Adrenal gland (tissue), 12 donors: ENCODE measurements around the gene CABP4. TPM values are rescaled to one million over a fixed set of nuclear protein-coding genes. Genes with fewer than 3 reads are reported as not detected.

Experiments used
- DNase-seq, 7 donors: peaks; one replicate each; pipeline ENCODE4 v3.0.0-alpha.2; 2019 to 2020
- H3K27ac ChIP-seq, 5 donors: fragments of 200-600 bp; sonication (generic) in 4 of 5; 1 replicate in 3 of 5; 2 replicates in 2 of 5; pipeline versions ENCODE4 v1.5.1 to v1.8.0; 2016 to 2020; ENCODE audit warnings: mild to moderate bottlenecking in 1 of 5
- H3K27me3 ChIP-seq: fragments of 200-600 bp; 2 replicates; pipeline ENCODE4 v1.8.0; 2021
- H3K36me3 ChIP-seq, 2 donors: fragments of 200-600 bp; replicated peaks in 1 of 2; 1 replicate in 1 of 2; 2 replicates in 1 of 2; pipeline versions ENCODE4 v1.5.1 to v1.8.0; 2018 to 2022
- H3K4me1 ChIP-seq, 2 donors: fragments of 200-600 bp; replicated peaks in 1 of 2; 1 replicate in 1 of 2; 2 replicates in 1 of 2; pipeline versions ENCODE4 v1.5.1 to v1.8.0; 2018 to 2021
- H3K4me3 ChIP-seq, 4 donors: fragments of 200-600 bp; sonication (generic) in 3 of 4; one replicate each; pipeline ENCODE4 v1.5.1; 2016 to 2018
- H3K9me3 ChIP-seq, 3 donors: fragments of 200-600 bp; sonication (generic) in 1 of 3; replicated peaks in 1 of 3; 1 replicate in 2 of 3; 2 replicates in 1 of 3; pipeline versions ENCODE4 v1.5.1 to v1.8.0; 2016 to 2021
- POLR2A ChIP-seq, 2 donors: fragments of 450-650 bp; IDR thresholded peaks; one replicate each; pipeline ENCODE4 v1.6.1; 2017; ENCODE audit warnings: antibody characterized with exemption in 2 of 2, mild to moderate bottlenecking in 2 of 2, moderate library complexity in 1 of 2
- WGBS, 4 donors: extraction: QIAGEN DNeasy Blood & Tissue Kit in 2 of 4; methylation state at CpG; one replicate each; pipeline versions ENCODE4 v1.1.5 to v1.1.7; 2013 to 2017; 5-methylcytosine and 5-hydroxymethylcytosine counted together
- intact Hi-C, 2 donors: fragments of 100-400 bp; cut with DNase I; formaldehyde crosslinking; loops; one replicate each; pipeline versions ENCODE4 v1.14.1 to v1.15.0; 2022 to 2023
- polyA plus RNA-seq, 3 donors: library from polyadenylated mRNA; stranded (reverse); fragments of 200-250 nt in 2 of 3; fragments of 350-450 nt in 1 of 3; fragmentation: Illumina TruSeq in 1 of 3; extraction: RNeasy Lipid Tissue Mini Kit (QIAGEN cat#74804) in 1 of 3; gene quantifications; one replicate each; pipeline ENCODE4 v1.2.3, GENCODE V29; 2013 to 2014
- total RNA-seq, 9 donors: library from RNA; depleted of rRNA in 4 of 9; stranded (reverse); fragments of >200 nt in 4 of 9; fragments of 120-200 nt in 1 of 9; fragmentation: NEBNext Ultra II Directional in 1 of 9; extraction: Animal tissue kit (Norgen Biotek cat#: 25700) in 1 of 9; gene quantifications; one replicate each; pipeline versions ENCODE4 v1.1.0 to v1.2.4, GENCODE V29; 2013 to 2023
- TF ChIP-seq, protein P1 (sequence below), 6 experiments: fragments of 450-650 bp in 4 of 6; fragments of 200-600 bp in 2 of 6; sonication (generic) in 1 of 6; IDR thresholded peaks; 1 replicate in 5 of 6; 2 replicates in 1 of 6; pipeline versions ENCODE4 v1.5.1 to v1.8.0; 2016 to 2021; ENCODE audit warnings: antibody characterized with exemption in 6 of 6, mild to moderate bottlenecking in 2 of 6, moderate library complexity in 1 of 6
- donor health status: healthy with polysubstance abuse.
- donor health status: Bipolar disorder and iron deficiency.
- donor health status: DM: yes; HTN: yes; CAD: no.
- donor health status: DM: no; HTN: no; CAD: no.
- donor health status: DM: no; HTN: no; CAD: no.
- donor health status: DM: yes; HTN: yes; CAD: no.

The CABP4 gene
- total and polyA plus RNA-seq, 12 donors = 0.28 to 3.8 (median 1.5) TPM; not detected in 1

DNA sequence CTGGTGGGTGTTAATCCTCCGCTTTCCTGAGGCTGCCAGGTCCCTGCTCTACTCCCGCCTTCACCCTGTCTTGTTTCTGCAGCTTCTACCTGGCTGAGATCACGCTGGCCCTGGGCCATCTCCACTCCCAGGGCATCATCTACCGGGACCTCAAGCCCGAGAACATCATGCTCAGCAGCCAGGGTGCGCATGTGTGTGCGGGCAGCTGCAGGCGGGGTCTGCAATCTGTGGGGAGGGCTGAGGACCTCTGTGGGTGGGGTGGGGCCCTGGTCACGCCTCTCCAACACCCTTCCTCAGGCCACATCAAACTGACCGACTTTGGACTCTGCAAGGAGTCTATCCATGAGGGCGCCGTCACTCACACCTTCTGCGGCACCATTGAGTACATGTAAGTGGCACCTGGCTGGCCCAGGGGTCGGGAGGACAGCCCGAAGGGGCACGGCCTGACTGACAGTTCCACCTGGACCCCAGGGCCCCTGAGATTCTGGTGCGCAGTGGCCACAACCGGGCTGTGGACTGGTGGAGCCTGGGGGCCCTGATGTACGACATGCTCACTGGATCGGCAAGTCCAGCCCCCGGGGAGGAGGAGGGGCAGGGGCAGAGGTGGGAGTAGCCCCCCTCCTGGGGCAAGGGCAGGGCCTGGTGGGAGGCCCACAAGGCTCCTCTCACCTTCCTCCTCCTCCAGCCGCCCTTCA, 22.4 kb upstream of the CABP4 start:
- DNase-seq = no peak
- Histone ChIP-seq H3K36me3 (peaks cover 0 to 49% of the 10 kb centered on the region in 2 donors), H3K27me3 (no peaks in the 10 kb centered on the region), H3K4me3 (no peak overlapping the region), H3K9me3 (no peaks in the 10 kb centered on the region), H3K4me1 (peaks cover 9 to 17% of the 10 kb centered on the region in 2 donors), H3K27ac (no peak overlapping the region)
- intact Hi-C loops = no loop called here
- TF ChIP-seq, protein P1, sequence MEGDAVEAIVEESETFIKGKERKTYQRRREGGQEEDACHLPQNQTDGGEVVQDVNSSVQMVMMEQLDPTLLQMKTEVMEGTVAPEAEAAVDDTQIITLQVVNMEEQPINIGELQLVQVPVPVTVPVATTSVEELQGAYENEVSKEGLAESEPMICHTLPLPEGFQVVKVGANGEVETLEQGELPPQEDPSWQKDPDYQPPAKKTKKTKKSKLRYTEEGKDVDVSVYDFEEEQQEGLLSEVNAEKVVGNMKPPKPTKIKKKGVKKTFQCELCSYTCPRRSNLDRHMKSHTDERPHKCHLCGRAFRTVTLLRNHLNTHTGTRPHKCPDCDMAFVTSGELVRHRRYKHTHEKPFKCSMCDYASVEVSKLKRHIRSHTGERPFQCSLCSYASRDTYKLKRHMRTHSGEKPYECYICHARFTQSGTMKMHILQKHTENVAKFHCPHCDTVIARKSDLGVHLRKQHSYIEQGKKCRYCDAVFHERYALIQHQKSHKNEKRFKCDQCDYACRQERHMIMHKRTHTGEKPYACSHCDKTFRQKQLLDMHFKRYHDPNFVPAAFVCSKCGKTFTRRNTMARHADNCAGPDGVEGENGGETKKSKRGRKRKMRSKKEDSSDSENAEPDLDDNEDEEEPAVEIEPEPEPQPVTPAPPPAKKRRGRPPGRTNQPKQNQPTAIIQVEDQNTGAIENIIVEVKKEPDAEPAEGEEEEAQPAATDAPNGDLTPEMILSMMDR (IDR thresholded peaks at IDR 0.05) = no peak
- no peak for TF ChIP-seq POLR2A (IDR thresholded peaks at IDR 0.05)
- 85 to 95% (median 88%) methylated on average over 16 to 22 of the region's 22 CpGs for WGBS, 4 donors

DNA sequence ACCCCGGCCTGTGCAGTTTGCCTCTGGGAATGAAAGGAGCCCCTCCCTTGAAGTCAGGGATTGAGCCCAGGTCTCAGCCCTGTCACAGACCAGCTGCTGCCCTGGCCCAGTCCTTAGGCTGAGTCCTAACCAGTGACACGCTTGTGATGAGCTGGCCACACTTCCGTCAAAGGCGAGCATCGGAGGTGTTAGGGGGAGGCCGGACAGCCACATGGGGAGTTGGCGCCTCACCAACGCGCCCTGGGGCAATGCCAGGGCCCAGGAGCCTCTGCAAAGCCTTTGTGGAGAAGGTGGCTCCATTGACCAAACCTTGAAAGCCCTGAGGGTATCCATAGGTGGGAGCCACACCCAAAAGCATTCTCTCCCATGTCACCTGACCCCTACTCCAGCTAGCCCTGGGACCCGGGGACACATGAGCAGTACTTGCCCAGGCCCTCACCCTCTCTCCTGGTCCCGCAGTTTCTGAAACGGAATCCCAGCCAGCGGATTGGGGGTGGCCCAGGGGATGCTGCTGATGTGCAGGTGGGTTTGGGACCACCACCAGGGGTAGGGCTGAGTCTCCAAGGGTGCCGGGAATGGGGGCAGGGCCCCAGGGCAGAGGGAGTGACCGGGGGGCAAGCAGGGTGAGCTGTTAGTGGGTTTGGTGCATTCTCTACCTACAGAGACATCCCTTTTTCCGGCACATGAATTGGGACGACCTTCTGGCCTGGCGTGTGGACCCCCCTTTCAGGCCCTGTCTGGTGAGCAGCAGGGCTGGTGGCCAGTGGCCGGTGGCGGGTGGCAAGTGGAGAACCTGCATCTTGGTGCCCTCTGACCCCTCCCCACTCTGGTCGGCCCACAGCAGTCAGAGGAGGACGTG, 21.4 kb upstream of the CABP4 start:
- no peak for DNase-seq
- Histone ChIP-seq H3K4me3 (no peak overlapping the region), H3K9me3 (no peaks in the 10 kb centered on the region), H3K27ac (no peak overlapping the region), H3K27me3 (no peaks in the 10 kb centered on the region), H3K4me1 (peaks cover 9 to 17% of the 10 kb centered on the region in 2 donors), H3K36me3 (peaks cover 0 to 55% of the 10 kb centered on the region in 2 donors)
- intact Hi-C loops = no loop called here
- TF ChIP-seq, protein P1 (IDR thresholded peaks at IDR 0.05) = no peak
- TF ChIP-seq POLR2A (IDR thresholded peaks at IDR 0.05) = no peak
- 86 to 90% (median 88%) methylated on average over 6 to 22 of the region's 22 CpGs for WGBS, 4 donors

DNA sequence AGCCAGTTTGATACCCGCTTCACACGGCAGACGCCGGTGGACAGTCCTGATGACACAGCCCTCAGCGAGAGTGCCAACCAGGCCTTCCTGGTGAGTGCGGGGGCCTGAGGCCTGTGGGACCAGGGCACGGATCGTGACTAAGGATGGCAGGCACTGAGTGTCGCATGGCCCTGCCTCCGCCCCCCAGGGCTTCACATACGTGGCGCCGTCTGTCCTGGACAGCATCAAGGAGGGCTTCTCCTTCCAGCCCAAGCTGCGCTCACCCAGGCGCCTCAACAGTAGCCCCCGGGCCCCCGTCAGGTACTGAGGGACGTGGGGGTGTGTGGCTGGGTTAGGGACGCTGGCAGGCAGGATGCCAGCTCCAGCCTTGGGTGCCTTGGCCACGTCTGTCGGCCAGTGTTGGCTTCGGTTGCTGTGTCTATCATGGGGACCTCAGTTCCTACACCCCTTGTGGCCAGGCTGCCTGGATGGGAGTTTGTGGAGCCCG, 20.7 kb upstream of the CABP4 start:
- peaks cover 3 to 12% of the 10 kb centered on the region in 2 donors for H3K4me1 ChIP-seq
- no peak for DNase-seq
- no peaks in the 10 kb centered on the region for H3K27me3 ChIP-seq
- WGBS, 4 donors = 65 to 85% (median 81%) methylated on average over 4 to 23 of the region's 23 CpGs; no CpG with 5 or more reads in 1 of the 4 donors
- no peak overlapping the region for H3K4me3 ChIP-seq
- TF ChIP-seq, protein P1 (IDR thresholded peaks at IDR 0.05) = no peak
- TF ChIP-seq POLR2A (IDR thresholded peaks at IDR 0.05) = no peak
- peaks cover 0 to 56% of the 10 kb centered on the region in 2 donors for H3K36me3 ChIP-seq
- H3K27ac ChIP-seq = no peak overlapping the region
- no peaks in the 10 kb centered on the region for H3K9me3 ChIP-seq
- intact Hi-C loops = no loop called here

DNA sequence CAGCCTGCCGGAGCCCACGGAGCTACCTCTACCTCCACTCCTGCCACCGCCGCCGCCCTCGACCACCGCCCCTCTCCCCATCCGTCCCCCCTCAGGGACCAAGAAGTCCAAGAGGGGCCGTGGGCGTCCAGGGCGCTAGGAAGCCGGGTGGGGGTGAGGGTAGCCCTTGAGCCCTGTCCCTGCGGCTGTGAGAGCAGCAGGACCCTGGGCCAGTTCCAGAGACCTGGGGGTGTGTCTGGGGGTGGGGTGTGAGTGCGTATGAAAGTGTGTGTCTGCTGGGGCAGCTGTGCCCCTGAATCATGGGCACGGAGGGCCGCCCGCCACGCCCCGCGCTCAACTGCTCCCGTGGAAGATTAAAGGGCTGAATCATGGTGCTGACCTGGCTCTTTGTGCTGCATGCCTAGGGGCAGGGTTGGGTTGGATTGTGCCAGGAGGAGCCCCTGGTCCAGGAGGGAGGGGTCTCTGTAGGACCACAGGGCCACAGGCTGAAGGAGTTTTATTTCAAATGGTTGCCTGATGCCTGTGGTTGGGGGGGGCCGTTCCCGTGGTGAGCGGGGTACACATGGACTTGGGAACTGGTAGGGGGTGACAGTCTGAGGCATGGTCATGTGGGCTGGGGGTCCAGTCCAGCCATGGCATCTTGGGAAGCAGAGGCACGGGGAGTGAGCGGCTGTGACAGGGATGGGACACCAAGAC, 20.0 kb upstream of the CABP4 start:
- Histone ChIP-seq H3K27ac (peak overlapping the region in 2 of 5 donors; percentile 71 to 76), H3K4me3 (no peak overlapping the region), H3K9me3 (no peaks in the 10 kb centered on the region), H3K36me3 (peaks cover 0 to 63% of the 10 kb centered on the region in 2 donors), H3K27me3 (no peaks in the 10 kb centered on the region), H3K4me1 (peaks cover 0 to 13% of the 10 kb centered on the region in 2 donors)
- intact Hi-C loops = no loop called here
- 83 to 88% (median 85%) methylated on average over 9 to 26 of the region's 26 CpGs for WGBS, 4 donors
- DNase-seq = no peak
- TF ChIP-seq POLR2A (IDR thresholded peaks at IDR 0.05) = no peak
- TF ChIP-seq, protein P1 (IDR thresholded peaks at IDR 0.05) = no peak
